ENCODE results near the gene MARCHF2.
"Not testable (repeated sequence)": the region's sequence is repeated elsewhere in the genome, so short reads cannot be mapped to it uniquely, and the experiment has no call there.

MARCHF2 gene

GRCh38 chr19:8403820-8404109, 9.3 kb upstream of the MARCHF2 start:
- TF ChIP-seq, protein P1, sequence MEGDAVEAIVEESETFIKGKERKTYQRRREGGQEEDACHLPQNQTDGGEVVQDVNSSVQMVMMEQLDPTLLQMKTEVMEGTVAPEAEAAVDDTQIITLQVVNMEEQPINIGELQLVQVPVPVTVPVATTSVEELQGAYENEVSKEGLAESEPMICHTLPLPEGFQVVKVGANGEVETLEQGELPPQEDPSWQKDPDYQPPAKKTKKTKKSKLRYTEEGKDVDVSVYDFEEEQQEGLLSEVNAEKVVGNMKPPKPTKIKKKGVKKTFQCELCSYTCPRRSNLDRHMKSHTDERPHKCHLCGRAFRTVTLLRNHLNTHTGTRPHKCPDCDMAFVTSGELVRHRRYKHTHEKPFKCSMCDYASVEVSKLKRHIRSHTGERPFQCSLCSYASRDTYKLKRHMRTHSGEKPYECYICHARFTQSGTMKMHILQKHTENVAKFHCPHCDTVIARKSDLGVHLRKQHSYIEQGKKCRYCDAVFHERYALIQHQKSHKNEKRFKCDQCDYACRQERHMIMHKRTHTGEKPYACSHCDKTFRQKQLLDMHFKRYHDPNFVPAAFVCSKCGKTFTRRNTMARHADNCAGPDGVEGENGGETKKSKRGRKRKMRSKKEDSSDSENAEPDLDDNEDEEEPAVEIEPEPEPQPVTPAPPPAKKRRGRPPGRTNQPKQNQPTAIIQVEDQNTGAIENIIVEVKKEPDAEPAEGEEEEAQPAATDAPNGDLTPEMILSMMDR (IDR thresholded peaks at IDR 0.05; ENCODE audit: control insufficient read depth, extremely low read depth, insufficient read depth) = no peak
- DNase-seq (ENCODE audit: low read depth) = no peak
- H3K4me3 ChIP-seq (ENCODE audit: low read depth, low read length) = no peak overlapping the region

DNA sequence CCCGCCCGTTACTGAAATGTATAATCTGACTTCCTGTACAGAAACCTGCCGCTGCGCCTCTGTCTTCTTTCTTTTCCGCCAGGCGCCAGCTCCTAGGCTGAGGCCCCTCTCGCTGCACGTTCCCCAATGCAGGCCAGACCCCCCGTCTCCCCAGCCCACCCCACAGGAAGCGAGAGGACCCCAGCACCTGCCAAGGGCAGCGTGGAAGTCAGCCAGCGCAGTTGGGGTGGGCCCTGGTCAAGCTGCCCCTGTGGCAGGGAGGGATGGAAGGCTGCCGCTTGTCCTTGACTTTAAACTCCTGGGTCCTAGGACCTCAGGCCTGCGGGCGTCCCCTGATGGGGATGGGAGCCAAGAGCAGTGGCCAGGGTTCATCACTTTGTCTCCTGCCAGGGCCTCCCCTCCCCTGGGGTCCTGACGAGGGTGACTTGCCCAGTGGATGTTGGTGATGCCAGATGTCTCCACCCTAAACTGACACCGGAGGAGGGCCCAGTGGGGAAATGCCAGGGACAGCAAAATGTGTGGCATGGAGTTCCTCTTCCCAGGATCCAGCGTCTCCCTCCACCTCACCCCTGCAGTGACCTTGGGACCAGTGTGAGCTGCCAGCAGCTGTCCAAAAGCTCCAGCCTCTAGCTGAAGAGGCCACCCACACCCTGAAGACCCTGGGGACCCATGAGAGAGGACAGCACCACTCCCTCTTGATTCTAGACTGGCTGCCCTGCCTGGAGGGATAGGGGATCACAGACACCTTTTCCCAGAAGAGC, 8.5 kb upstream of the MARCHF2 start:
- no peak overlapping the region for H3K4me3 ChIP-seq (ENCODE audit: low read depth, low read length)
- no peak for DNase-seq (ENCODE audit: low read depth)

GRCh38 chr19:8410718-8411117, 2.4 kb upstream of the MARCHF2 start:
- H3K4me3 ChIP-seq (ENCODE audit: low read depth, low read length); DNase-seq (ENCODE audit: low read depth): not testable (repeated sequence)

More for the DNA sequence above, 8.5 kb upstream of the MARCHF2 start:
- TF ChIP-seq, protein P1 (IDR thresholded peaks at IDR 0.05; ENCODE audit: control insufficient read depth, extremely low read depth, insufficient read depth) = no peak

DNA sequence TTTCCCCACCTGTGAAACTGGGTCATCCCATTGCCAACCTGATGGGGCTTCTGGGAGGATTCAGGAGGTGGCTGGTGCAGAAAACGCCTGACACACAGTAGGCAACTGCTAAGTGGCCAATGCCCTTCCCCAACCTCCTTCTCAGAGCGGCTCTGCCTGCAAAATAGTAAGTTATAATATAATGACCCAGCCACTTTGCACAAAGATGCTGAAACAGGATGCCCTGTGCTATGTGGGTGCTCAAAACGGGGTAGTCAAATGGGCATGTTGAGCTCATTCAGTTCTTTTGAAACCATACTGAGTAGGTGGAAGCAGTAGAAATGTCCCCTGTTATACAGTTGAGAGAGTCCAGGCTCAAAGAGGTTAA, 507 bp downstream of the MARCHF2 start:
- no peak for DNase-seq (ENCODE audit: low read depth)
- peak overlapping the region; percentile 69 for H3K4me3 ChIP-seq (ENCODE audit: low read depth, low read length)
- TF ChIP-seq, protein P1 (IDR thresholded peaks at IDR 0.05; ENCODE audit: control insufficient read depth, extremely low read depth, insufficient read depth) = no peak

GRCh38 chr19:8416796-8417195, 3.7 kb downstream of the MARCHF2 start:
- no peak for DNase-seq (ENCODE audit: low read depth)

DNA sequence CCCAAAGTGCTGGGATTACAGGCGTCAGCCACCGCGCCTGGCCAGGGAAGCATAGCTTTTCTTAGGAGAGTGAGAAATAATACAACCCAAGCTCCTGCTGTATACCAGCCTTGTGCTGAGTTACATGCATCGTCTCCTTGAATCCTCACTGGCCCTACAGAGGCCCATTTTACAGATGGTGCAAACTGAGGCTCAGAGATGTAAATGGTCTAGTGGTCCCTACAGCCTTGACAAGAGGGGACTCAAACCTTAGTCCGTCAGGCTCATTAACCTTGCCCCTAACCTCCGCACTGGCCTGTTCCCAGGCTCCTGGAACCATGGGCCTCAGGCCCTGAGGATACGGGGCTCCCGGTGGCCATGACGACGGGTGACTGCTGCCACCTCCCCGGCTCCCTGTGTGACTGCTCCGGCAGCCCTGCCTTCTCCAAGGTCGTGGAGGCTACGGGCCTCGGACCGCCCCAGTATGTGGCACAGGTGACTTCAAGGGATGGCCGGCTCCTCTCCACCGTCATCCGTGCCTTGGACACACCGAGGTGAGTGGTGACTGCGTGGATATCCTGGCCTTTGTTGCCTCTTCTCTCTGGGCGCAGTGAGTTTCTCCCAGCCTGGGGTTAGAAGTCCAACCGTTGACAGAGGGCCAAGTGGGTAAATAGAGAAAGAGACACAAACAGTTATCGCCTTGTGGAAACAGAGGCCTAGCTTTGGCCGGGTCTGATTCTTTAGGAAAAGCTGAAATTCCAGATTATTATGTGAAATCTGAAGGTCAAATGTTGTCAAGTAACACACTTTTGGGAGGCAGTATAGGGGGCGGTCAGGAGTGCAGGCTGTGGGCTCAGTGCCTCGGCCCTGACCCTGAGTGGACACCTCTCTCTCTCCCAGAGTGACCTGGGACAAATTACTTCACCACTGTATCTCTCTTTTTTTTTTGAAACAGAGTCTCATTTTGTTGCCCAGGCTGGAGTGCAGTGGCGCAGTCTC, 8.7 kb downstream of the MARCHF2 start:
- TF ChIP-seq, protein P1 (IDR thresholded peaks at IDR 0.05; ENCODE audit: control insufficient read depth, extremely low read depth, insufficient read depth) = no peak
- H3K4me3 ChIP-seq (ENCODE audit: low read depth, low read length) = no peak overlapping the region

More at GRCh38 chr19:8416796-8417195, 3.7 kb downstream of the MARCHF2 start:
- TF ChIP-seq, protein P1 (IDR thresholded peaks at IDR 0.05; ENCODE audit: control insufficient read depth, extremely low read depth, insufficient read depth) = no peak
- H3K4me3 ChIP-seq (ENCODE audit: low read depth, low read length) = no peak overlapping the region

GRCh38 chr19:8423817-8424223, 10.7 kb downstream of the MARCHF2 start:
- DNase-seq (ENCODE audit: low read depth) = peak; percentile 65
- TF ChIP-seq, protein P1 (IDR thresholded peaks at IDR 0.05; ENCODE audit: control insufficient read depth, extremely low read depth, insufficient read depth) = no peak
- no peak overlapping the region for H3K4me3 ChIP-seq (ENCODE audit: low read depth, low read length)

More for the DNA sequence above, 8.7 kb downstream of the MARCHF2 start:
- no peak for DNase-seq (ENCODE audit: low read depth)

- DNase-seq (ENCODE audit: low read depth); H3K4me3 ChIP-seq (ENCODE audit: low read depth, low read length): not testable (repeated sequence)
Observed at GRCh38 chr19:8425331-8425730, 12.2 kb downstream of the MARCHF2 start.
